B cell (primary cell): ENCODE results near the gene CAMK2A. TPM values are rescaled to one million over a fixed set of nuclear protein-coding genes. Genes with fewer than 3 reads are reported as not detected.

Source experiments
- ATAC-seq: fragments of 200-7000 bp; cut with Tn5 transposase; one replicate; pipeline ENCODE4 v1.10.0; 2021; ENCODE audit warnings: low read depth, mild to moderate bottlenecking, moderate number of reproducible peaks, moderate library complexity
- CTCF ChIA-PET: fragments of 350-600 bp; sonication (Branson Sonifier 250); formaldehyde crosslinking; loops from one replicate; lab custom pipeline; 2021; ENCODE audit warnings: antibody characterized with exemption, inconsistent platforms; lab: Charles Lee
- POLR2A ChIA-PET: fragments of 350-600 bp; sonication (Branson Sonifier 250); formaldehyde crosslinking; loops from one replicate; lab custom pipeline; 2021; ENCODE audit warnings: antibody characterized with exemption; lab: Charles Lee
- DNase-seq: peaks from one replicate; pipeline ENCODE4 v3.0.0; 2013
- H2AFZ ChIP-seq: 2 replicates; pipeline ENCODE4 v1.6.1; 2012; ENCODE audit warnings: mild to moderate bottlenecking, low read depth, low read length; ENCODE audit not compliant: insufficient read depth, poor library complexity, severe bottlenecking
- H3K27ac ChIP-seq, 2 donors: 1 replicate in 1 of 2; 2 replicates in 1 of 2; pipeline ENCODE4 v1.5.1; 2012 to 2013; ENCODE audit warnings: low read length in 2 of 2, mild to moderate bottlenecking in 2 of 2, moderate library complexity in 1 of 2
- H3K27me3 ChIP-seq, 4 experiments: fragments of 200-600 bp in 1 of 4; sonication (generic) in 1 of 4; replicated peaks in 1 of 4; 1 replicate in 2 of 4; 2 replicates in 2 of 4; pipeline versions ENCODE4 v1.6.1 to v1.7.0; 2013 to 2016; ENCODE audit warnings: low read length in 3 of 4, mild to moderate bottlenecking in 2 of 4, mixed read lengths in 1 of 4, moderate library complexity in 1 of 4; ENCODE audit not compliant: insufficient read depth in 4 of 4, control insufficient read depth in 3 of 4; ENCODE audit errors: control extremely low read depth in 1 of 4
- H3K36me3 ChIP-seq, 2 experiments: replicated peaks in 1 of 2; 1 replicate in 1 of 2; 2 replicates in 1 of 2; pipeline versions ENCODE4 v1.6.1 to v1.7.1; 2013; ENCODE audit warnings: low read length in 1 of 2; ENCODE audit not compliant: insufficient read depth in 2 of 2, control insufficient read depth in 1 of 2; ENCODE audit errors: control extremely low read depth in 1 of 2, extremely low read depth in 1 of 2
- H3K4me1 ChIP-seq, 2 donors: fragments of 200-600 bp in 1 of 2; sonication (generic) in 1 of 2; 1 replicate in 1 of 2; 2 replicates in 1 of 2; pipeline versions ENCODE4 v1.5.1 to v1.6.1; 2013 to 2017; ENCODE audit warnings: low read length in 2 of 2; ENCODE audit not compliant: control insufficient read depth in 2 of 2, insufficient read depth in 2 of 2
- H3K4me2 ChIP-seq: replicated peaks from 2 replicates; pipeline ENCODE3; 2012; ENCODE audit warnings: mild to moderate bottlenecking, low read depth, low read length; ENCODE audit not compliant: poor library complexity, severe bottlenecking
- H3K4me3 ChIP-seq, 5 experiments: fragments of 200-600 bp in 1 of 5; sonication (generic) in 1 of 5; 1 replicate in 3 of 5; 2 replicates in 2 of 5; pipeline versions ENCODE4 v1.5.1 to v1.7.0; 2011 to 2016; ENCODE audit warnings: low read length in 4 of 5, mild to moderate bottlenecking in 4 of 5, low read depth in 2 of 5, control low read depth in 1 of 5, moderate library complexity in 1 of 5; ENCODE audit not compliant: insufficient read depth in 1 of 5; ENCODE audit errors: control extremely low read depth in 1 of 5, extremely low read depth in 1 of 5
- H3K79me2 ChIP-seq: fragments of 200-600 bp; sonication (generic); one replicate; pipeline ENCODE4 v1.6.0; 2016; ENCODE audit warnings: low read length; ENCODE audit not compliant: control insufficient read depth, insufficient read depth
- H3K9ac ChIP-seq: fragments of 200-600 bp; sonication (generic); 2 replicates; pipeline ENCODE4 v1.6.1; 2017; ENCODE audit warnings: mild to moderate bottlenecking, low read length, moderate library complexity
- H3K9me3 ChIP-seq, 3 donors: one replicate each; pipeline versions ENCODE4 v1.6.1 to v1.7.1; 2013; ENCODE audit warnings: low read length in 2 of 3; ENCODE audit not compliant: control insufficient read depth in 2 of 3, insufficient read depth in 1 of 3; ENCODE audit errors: control extremely low read depth in 1 of 3
- H4K20me1 ChIP-seq: 2 replicates; pipeline ENCODE4 v1.6.0; 2012; ENCODE audit warnings: mild to moderate bottlenecking, low read length; ENCODE audit not compliant: insufficient read depth, control insufficient read depth, poor library complexity, severe bottlenecking
- H3K27ac Mint-ChIP-seq: one replicate; pipeline ENCODE4 v1.8.0; 2021; ENCODE audit warnings: mixed read lengths
- H3K27me3 Mint-ChIP-seq: one replicate; pipeline ENCODE4 v1.8.0; 2021; ENCODE audit warnings: mixed read lengths
- H3K4me1 Mint-ChIP-seq: one replicate; pipeline ENCODE4 v1.8.0; 2021; ENCODE audit warnings: mixed read lengths
- H3K4me3 Mint-ChIP-seq: one replicate; pipeline ENCODE4 v1.8.0; 2021; ENCODE audit warnings: mixed read lengths
- H3K9me3 Mint-ChIP-seq: one replicate; pipeline ENCODE4 v1.8.0; 2022; ENCODE audit warnings: mixed read lengths; ENCODE audit not compliant: insufficient read depth
- CTCF ChIP-seq: fragments of 200-600 bp; IDR thresholded peaks from one replicate; pipeline ENCODE4 v1.8.0; 2022; ENCODE audit warnings: antibody characterized with exemption, mild to moderate bottlenecking
- EZH2 ChIP-seq: IDR thresholded peaks from 2 replicates; pipeline ENCODE4 v1.6.1; 2012; ENCODE audit warnings: borderline replicate concordance, low read depth, mild to moderate bottlenecking, moderate library complexity, low read length; ENCODE audit not compliant: insufficient read depth, poor library complexity, severe bottlenecking
- WGBS: methylation state at CpG from one replicate; pipeline ENCODE4 v1.1.5; 2013; ENCODE audit warnings: missing lambda C conversion rate; ENCODE audit not compliant: insufficient coverage; 5-methylcytosine and 5-hydroxymethylcytosine counted together
- intact Hi-C: fragments of 100-400 bp; cut with micrococcal nuclease; formaldehyde crosslinking; loops from one replicate; pipeline ENCODE4 v1.10.0; 2022
- polyA plus RNA-seq: library from polyadenylated mRNA; depleted of rRNA; stranded (reverse); fragments of >200 nt; gene quantifications from 2 replicates; pipeline ENCODE4 v1.2.3, GENCODE V29; 2012
- total RNA-seq, 2 donors: library from RNA; stranded (reverse); fragments of 120-200 nt in 1 of 2; gene quantifications; 1 replicate in 1 of 2; 2 replicates in 1 of 2; pipeline versions ENCODE4 v1.2.3 to v1.2.4, GENCODE V29; 2013 to 2022

Gene CAMK2A
- total and polyA plus RNA-seq, 2 donors (not counting 1 experiment from before 2014, with no cell fraction given), result not detected

GRCh38 chr5:150305557-150305956, 16.0 kb upstream of the CAMK2A start:
- WGBS, result no CpG with 5 or more reads among the region's 1 CpG
- Histone ChIP-seq H3K9ac (no peak overlapping the region), H3K9me3 (peaks cover 0 to 6% (median 0%) of the 10 kb centered on the region in 3 donors), H3K36me3 (no peaks in the 10 kb centered on the region), H3K4me3 (no peak overlapping the region), H3K79me2 (no peaks in the 10 kb centered on the region), H3K4me1 (peaks cover 0 to 14% of the 10 kb centered on the region in 2 donors), H4K20me1 (no peaks in the 10 kb centered on the region), H3K27me3 (peaks cover 0 to 25% (median 18%) of the 10 kb centered on the region in 4 experiments), H3K27ac (no peak overlapping the region), H3K4me2 (no peak overlapping the region), H2AFZ (no peak overlapping the region)
- Mint-ChIP-seq H3K27ac (no peak overlapping the region), H3K9me3 (no peaks in the 10 kb centered on the region), H3K27me3 (peaks cover 34% of the 10 kb centered on the region), H3K4me3 (no peak overlapping the region), H3K4me1 (peaks cover 2% of the 10 kb centered on the region)
- TF ChIP-seq EZH2, result no peak
- TF ChIP-seq CTCF, result no peak
- DNase-seq (no peak), ATAC-seq (no peak)
- CTCF ChIA-PET, result no interaction called here
- intact Hi-C loops, result no loop called here
- POLR2A ChIA-PET, result no interaction called here

- H2AFZ ChIP-seq, result no peak overlapping the region
- ChIA-PET CTCF (no interaction called here), POLR2A (no interaction called here)
- Mint-ChIP-seq H3K4me3 (no peak overlapping the region), H3K27ac (no peak overlapping the region), H3K27me3 (peaks cover 39% of the 10 kb centered on the region), H3K4me1 (peaks cover 2% of the 10 kb centered on the region), H3K9me3 (no peaks in the 10 kb centered on the region)
- H3K27ac ChIP-seq, result no peak overlapping the region
- no peak overlapping the region for H3K9ac ChIP-seq
- peaks cover 0 to 14% of the 10 kb centered on the region in 2 donors for H3K4me1 ChIP-seq
- no peaks in the 10 kb centered on the region for H3K79me2 ChIP-seq
- H3K4me2 ChIP-seq, result no peak overlapping the region
- intact Hi-C loops, result no loop called here
- ATAC-seq (no peak), DNase-seq (no peak)
- H3K9me3 ChIP-seq, result peaks cover 0 to 6% (median 0%) of the 10 kb centered on the region in 3 donors
- no peak overlapping the region for H3K4me3 ChIP-seq
- H3K27me3 ChIP-seq, result peaks cover 0 to 25% (median 18%) of the 10 kb centered on the region in 4 experiments
- WGBS, result 86% methylated on average over 2 of the region's 2 CpGs
- no peaks in the 10 kb centered on the region for H4K20me1 ChIP-seq
- H3K36me3 ChIP-seq, result no peaks in the 10 kb centered on the region
- TF ChIP-seq CTCF (no peak), EZH2 (no peak)
These were observed 15.5 kb upstream of the CAMK2A start for GRCh38 chr5:150305095-150305494.
